Measurements from ENCODE around the gene NCKAP1.

- TF ChIP-seq CTCF (IDR thresholded peaks at IDR 0.05; ENCODE audit: low read length), result no peak
- TF ChIP-seq EZH2 (optimal IDR thresholded peaks at IDR 0.05; ENCODE audit: low read depth, low read length), result no peak
- TF ChIP-seq EZH2phosphoT487 (IDR thresholded peaks at IDR 0.05; ENCODE audit: low read length), result no peak
These were observed 96.3 kb downstream of the NCKAP1 start for GRCh38 chr2:182941919-182942318.

Data from MM.1S (cell line).